GM15510 (cell line): ENCODE measurements around the gene PEX5.

Experiments used
- POLR2A ChIP-seq: IDR thresholded peaks from 3 replicates; pipeline ENCODE4 v1.6.1; 2011; ENCODE audit warnings: borderline replicate concordance; ENCODE audit not compliant: insufficient read length; ENCODE audit errors: extremely low read depth

Gene PEX5

GRCh38 chr12:7189398-7190267 is at the start of gene PEX5:
TSS of gene PEX5 (plus strand) at chr12:7189686. CDS start at chr12:7190378, 692 bp downstream.
- peak; percentile 51 for TF ChIP-seq POLR2A

GRCh38 chr12:7141351-7142005 is 48.0 kb upstream of the PEX5 start:
- TF ChIP-seq POLR2A: no peak

- no peak for TF ChIP-seq POLR2A
These were observed 47.3 kb upstream of the PEX5 start for GRCh38 chr12:7142056-7142644.

- no peak for TF ChIP-seq POLR2A
These were observed 46.5 kb upstream of the PEX5 start for GRCh38 chr12:7142809-7143465.

GRCh38 chr12:7143564-7143963 is 45.9 kb upstream of the PEX5 start:
- no peak for TF ChIP-seq POLR2A

- TF ChIP-seq POLR2A: no peak
These were observed 44.9 kb upstream of the PEX5 start for GRCh38 chr12:7144414-7145120.

- no peak for TF ChIP-seq POLR2A
These were observed 43.8 kb upstream of the PEX5 start for GRCh38 chr12:7145671-7146070.

GRCh38 chr12:7146228-7146627 is 43.3 kb upstream of the PEX5 start:
- TF ChIP-seq POLR2A: no peak

- TF ChIP-seq POLR2A: no peak
These were observed 42.6 kb upstream of the PEX5 start for GRCh38 chr12:7146906-7147305.

- no peak for TF ChIP-seq POLR2A
These were observed 39.1 kb upstream of the PEX5 start for GRCh38 chr12:7150356-7150755.

- no peak for TF ChIP-seq POLR2A
These were observed 38.6 kb upstream of the PEX5 start for GRCh38 chr12:7150841-7151240.

GRCh38 chr12:7151532-7151931 is 38.0 kb upstream of the PEX5 start:
- no peak for TF ChIP-seq POLR2A

GRCh38 chr12:7152818-7153217 is 36.7 kb upstream of the PEX5 start:
- no peak for TF ChIP-seq POLR2A

- TF ChIP-seq POLR2A: no peak
These were observed 35.4 kb upstream of the PEX5 start for GRCh38 chr12:7154042-7154441.
